GM21381 (cell line): ENCODE results near the gene KRT33A.

ENCODE experiments used
- ATAC-seq: cut with Tn5 transposase; IDR thresholded peaks from one replicate; pipeline ENCODE4 v1.9.1; 2021; ENCODE audit warnings: mild to moderate bottlenecking, moderate library complexity; ENCODE audit not compliant: unreplicated experiment

Gene KRT33A

DNA sequence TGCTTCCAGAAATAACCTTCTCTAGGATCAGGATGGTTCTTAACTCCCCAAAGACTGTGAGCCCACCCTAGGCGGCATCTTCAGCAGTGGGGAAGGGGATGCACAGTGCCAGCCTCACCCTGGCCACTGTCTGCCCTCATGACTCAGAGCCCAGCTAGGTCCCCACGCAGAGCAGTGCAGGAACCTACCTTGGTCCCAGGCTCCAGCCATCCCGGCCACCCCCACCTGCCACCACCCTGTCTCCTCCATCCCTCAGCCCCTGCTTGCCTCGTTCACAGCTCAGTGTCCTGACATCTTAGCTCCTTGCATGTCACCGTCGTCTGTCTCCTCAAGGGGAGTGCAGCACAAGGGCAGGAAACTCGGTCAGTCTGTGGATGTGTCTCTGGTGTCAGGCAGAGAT is 19.0 kb downstream of the KRT33A start:
- ATAC-seq = no peak

- no peak for ATAC-seq
Observed at GRCh38 chr17:41329279-41329948, 21.2 kb downstream of the KRT33A start.

GRCh38 chr17:41328207-41328606 is 22.4 kb downstream of the KRT33A start:
- ATAC-seq = no peak

DNA sequence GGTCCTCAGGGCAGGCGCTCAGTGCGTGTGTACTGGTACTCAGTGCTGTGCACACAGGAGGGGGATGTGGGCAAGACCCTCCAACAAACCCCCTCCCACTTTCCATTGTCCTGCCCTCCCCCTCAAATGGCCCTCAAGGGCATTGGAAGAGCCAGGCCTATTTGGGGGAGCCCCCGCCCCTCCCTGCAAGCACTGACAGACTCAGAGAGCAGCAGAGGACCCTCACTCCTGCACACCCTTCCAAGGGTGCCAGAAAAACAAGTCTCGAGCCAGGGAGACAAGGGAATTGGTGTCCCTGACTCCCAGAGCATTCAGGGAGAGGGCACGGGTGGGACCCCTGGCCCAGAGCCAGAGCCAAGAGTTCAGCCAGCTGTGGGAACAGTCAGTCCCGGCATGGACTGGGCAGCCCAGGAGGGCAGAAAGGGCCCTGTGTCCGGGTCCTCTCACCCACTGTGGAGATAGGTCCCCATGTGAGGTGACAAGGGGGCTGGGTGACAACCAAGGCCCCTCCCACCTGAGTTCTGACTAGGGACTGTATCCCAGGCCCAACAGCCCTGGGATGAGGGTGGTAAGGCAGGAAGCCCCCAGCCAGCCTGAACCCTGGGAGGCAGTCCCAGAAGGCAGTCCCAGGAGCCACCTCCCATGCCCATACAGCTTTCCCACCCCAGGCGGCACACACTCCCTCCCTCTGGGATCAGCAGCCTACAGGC is 23.1 kb downstream of the KRT33A start:
- no peak for ATAC-seq

- ATAC-seq = no peak
Observed at GRCh38 chr17:41326173-41327145, 24.2 kb downstream of the KRT33A start.

GRCh38 chr17:41325611-41326010 is 25.0 kb downstream of the KRT33A start:
- no peak for ATAC-seq

GRCh38 chr17:41325126-41325525 is 25.5 kb downstream of the KRT33A start:
- ATAC-seq = no peak

- no peak for ATAC-seq
Observed at GRCh38 chr17:41324180-41325075, 26.2 kb downstream of the KRT33A start.

DNA sequence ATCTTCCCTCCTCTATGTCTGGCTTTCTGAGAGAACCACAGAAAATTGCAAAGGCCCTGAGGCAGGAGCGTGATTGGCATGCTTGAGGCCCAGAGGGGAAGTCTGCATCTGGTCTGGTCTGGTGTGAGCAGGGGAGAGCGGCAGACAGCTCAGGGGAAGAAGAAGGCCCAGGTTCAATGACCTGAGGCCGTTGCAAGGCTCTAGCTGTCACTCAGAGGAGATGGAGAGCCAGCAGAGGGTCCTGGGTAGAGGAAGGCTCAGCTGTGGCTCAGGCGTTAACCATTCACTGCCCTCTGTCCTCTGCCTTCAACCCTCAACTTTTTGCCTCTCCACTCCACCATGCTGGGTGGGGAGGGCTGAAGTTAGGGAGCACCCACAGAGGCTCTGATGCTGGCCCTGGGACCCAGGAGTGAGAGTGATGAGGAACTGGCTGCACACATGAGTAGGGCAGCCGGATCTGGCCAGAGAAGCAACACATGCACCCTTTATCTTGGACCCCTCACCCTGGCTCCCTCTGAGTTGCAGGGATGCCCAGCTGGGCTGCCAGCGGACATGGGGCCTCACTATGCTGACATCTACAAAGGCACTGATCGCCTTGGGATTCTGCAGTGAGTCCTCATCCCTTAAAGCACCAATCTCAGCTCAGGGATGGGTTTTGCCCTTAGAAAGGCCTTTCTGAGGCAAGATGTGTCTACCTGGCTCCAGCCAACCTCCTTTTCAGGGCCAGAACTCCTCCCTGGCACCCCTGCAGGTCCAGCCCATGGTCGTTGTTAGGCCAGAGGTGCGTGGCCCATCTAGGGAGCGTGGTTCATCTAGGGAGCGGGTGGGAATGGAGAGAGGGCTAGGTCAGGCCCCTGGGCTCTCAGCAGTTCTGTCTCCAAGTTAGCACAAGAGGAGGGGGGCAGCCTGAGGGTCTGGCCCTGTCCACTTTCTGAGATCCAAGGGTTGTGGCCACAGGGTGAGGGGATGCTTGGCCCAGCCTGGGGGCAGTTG is 27.4 kb downstream of the KRT33A start:
- no peak for ATAC-seq

DNA sequence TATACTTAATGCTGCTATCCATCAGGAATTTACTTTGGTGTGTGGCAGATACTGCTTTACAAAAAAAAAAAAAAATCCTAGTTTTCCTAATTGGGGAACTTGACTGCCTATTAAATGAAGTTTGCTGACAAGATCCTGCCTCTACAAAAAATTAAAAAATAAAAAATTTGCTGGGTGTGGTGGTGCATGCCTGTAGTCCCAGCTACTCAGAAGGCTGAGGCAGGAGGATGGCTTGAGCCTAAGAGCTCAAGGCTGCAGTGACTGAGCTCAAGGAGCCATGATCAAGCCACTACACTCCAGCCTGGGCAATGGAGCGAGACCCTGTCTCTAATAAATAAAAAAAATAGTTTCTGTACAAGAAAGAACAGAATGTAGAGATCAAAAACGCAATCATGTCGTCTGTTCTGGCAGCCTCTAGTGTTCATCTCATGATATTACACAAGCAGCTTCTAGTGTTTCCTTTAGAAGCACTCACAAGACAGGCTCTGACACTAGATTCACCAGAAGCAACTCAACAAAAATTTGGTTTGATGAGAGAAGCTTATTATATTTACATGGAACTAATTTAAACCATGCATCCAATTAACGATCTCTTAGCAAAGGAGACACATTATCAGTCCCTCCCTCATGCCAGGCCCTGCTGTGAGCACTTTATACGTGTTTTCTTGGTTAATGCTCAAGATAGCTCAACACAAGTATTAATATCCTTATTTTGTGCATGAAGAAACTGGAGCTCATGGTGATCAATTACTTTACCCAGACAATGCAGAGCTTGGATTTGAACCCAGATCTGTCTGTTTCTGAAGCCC is 28.3 kb downstream of the KRT33A start:
- ATAC-seq = no peak

DNA sequence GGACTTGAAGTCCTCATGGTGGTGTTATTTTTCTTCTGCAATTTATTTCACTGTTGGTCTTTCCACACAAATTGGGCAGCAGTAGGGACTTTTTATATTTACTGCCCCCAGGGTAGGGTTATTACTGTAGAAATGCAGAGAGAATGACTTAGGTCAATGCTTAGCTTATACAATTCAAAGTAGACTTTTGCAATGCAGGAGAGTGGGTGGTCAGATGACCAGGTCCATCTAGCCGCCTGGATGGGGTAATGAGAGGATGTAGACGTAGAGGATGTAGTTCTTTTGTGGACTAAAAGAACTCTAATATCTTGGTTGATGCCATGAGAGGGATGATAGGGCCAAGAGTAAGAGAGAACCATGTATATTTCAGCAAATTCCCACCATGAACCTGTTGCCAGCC is 32.4 kb downstream of the KRT33A start:
- ATAC-seq = no peak

DNA sequence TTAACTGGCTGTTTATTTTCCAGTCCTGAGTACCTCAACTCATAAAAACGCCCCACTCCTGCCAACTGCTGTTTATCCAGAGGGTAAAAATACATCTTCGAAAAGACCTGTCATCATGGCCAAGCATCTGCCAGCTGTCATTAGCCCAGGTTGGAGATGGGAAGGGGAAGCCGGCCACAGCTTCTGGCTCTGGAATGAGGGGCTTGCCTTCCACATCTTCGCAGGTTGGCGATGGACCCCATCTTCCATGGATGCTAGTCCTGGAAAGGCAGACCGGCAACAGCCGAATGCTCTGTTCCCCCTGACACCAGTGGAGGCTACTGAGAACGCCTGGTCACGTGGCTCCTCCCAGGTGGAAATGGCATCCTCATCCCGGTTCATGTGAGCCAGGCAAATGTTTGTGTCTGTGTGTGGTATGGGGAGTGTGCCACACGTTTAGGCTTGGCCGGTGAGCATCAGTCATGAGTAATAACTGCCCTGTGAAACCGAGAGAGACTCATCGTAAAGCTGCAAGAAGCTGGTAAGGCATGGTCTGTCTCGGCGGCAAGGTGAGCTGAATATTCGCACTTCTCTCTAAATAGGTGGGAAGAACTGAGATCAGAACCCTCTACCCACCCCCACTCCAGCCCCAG is 34.7 kb downstream of the KRT33A start:
- ATAC-seq = no peak

- no peak for ATAC-seq
Observed at GRCh38 chr17:41315204-41315794, 35.3 kb downstream of the KRT33A start, which contains the start of gene KRTAP17-1. Gene KRTAP17-1, minus strand, starts transcription at chr17:41315710. Its CDS starts 60 bp downstream, at chr17:41315650.

DNA sequence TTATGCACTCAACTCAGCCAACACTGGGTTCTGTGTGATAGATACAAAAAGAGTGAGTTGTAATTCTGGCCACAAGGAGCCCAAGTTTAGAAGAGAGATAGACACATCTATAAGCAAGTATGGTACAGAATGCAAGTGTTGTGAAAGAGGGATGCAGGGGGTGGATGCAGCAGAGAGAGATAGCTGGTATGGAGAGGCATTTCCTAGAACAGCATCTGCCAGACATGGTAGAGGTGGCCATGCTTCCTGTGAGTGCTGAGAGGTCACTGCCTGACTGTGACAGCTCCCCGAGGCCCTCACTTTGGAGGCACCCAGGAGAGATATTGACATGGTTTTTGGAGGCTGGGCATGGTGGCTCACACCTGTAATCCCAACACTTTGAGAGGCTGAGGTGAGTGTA is 39.5 kb downstream of the KRT33A start:
- no peak for ATAC-seq

DNA sequence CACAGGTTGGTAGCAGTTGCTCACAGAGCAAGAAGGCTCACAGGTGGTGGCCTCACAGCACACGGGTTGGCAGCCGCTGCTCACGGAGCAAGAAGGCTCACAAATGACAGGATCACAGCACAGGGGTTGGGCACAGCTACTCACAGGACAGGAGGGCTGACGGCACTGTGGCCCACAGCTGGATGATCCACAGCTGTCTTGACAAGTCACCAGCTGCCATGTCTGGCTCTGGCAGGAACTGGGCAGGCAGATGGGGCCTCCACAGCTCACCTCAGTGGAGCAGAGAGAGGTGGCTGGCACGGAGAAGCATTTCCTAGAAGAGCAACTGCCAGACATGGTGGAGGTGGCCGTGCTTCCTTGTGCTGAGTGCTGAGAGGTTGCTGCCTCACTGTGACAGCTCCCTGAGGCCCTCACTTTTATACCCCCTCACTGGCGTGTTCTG is 41.7 kb downstream of the KRT33A start, which contains the start of gene KRTAP16-1:
TSS of gene KRTAP16-1 (minus strand) at position 392 of the 442 bp plus-strand sequence. CDS start at position 336, 56 bp downstream.
- ATAC-seq = no peak

- ATAC-seq = no peak
Observed at GRCh38 chr17:41308251-41308917, 42.2 kb downstream of the KRT33A start.

DNA sequence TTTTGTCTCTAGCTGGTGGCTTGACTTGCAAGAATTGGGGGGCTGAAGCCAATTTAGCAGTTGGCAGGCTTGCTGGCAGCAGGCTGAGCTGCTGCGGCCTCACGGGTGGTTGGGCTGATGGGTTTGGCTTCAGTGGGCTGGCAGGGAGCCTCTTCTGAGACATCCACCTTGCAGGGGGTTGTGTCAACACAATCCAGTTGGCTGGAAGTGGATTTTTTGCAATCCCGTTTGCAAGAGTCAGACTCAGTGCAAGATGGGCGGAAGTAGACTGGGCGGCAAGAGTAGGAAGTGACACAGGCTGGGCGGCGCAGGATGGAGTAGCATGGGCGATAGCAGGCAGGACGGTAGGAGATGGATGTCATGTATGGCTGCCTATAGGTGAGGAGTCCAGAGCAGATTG is 43.0 kb downstream of the KRT33A start:
- ATAC-seq = no peak
